Parathyroid adenoma (tissue), 2 donors: ENCODE data around the gene PLIN4.

Source experiments
- H2AFZ ChIP-seq: fragments of 300-600 bp; sonication (generic); one replicate; pipeline ENCODE4 v1.7.0; 2017; ENCODE audit warnings: antibody characterized with exemption, mild to moderate bottlenecking
- H3K27ac ChIP-seq: fragments of 300-600 bp; sonication (generic); one replicate; pipeline ENCODE4 v1.7.0; 2017
- H3K27me3 ChIP-seq: fragments of 300-600 bp; sonication (generic); one replicate; pipeline ENCODE4 v1.7.0; 2017; ENCODE audit warnings: low read length; ENCODE audit not compliant: control insufficient read depth, insufficient read depth
- H3K36me3 ChIP-seq: fragments of 300-600 bp; sonication (generic); one replicate; pipeline ENCODE4 v1.7.0; 2017; ENCODE audit warnings: low read length; ENCODE audit not compliant: control insufficient read depth, insufficient read depth
- H3K4me1 ChIP-seq: fragments of 300-600 bp; sonication (generic); one replicate; pipeline ENCODE4 v1.7.0; 2017; ENCODE audit warnings: control low read depth
- H3K4me2 ChIP-seq: fragments of 300-600 bp; sonication (generic); one replicate; pipeline ENCODE4 v1.7.0; 2017; ENCODE audit warnings: low read length
- H3K4me3 ChIP-seq: fragments of 300-600 bp; sonication (generic); one replicate; pipeline ENCODE4 v1.7.0; 2017; ENCODE audit warnings: low read depth, low read length
- H3K79me2 ChIP-seq: fragments of 300-600 bp; sonication (generic); one replicate; pipeline ENCODE4 v1.7.0; 2017; ENCODE audit warnings: control low read depth
- H3K9ac ChIP-seq: fragments of 300-600 bp; sonication (generic); one replicate; pipeline ENCODE4 v1.7.0; 2017; ENCODE audit warnings: mild to moderate bottlenecking
- H3K9me3 ChIP-seq: fragments of 300-600 bp; sonication (generic); one replicate; pipeline ENCODE4 v1.7.0; 2017; ENCODE audit warnings: low read length; ENCODE audit not compliant: control insufficient read depth
- TF ChIP-seq, protein P1 (sequence below): fragments of 300-600 bp; sonication (generic); IDR thresholded peaks from one replicate; pipeline ENCODE4 v1.7.0; 2017; ENCODE audit warnings: antibody characterized with exemption, mild to moderate bottlenecking
- donor health status: primary hyperparathyroidism.

PLIN4 gene

DNA sequence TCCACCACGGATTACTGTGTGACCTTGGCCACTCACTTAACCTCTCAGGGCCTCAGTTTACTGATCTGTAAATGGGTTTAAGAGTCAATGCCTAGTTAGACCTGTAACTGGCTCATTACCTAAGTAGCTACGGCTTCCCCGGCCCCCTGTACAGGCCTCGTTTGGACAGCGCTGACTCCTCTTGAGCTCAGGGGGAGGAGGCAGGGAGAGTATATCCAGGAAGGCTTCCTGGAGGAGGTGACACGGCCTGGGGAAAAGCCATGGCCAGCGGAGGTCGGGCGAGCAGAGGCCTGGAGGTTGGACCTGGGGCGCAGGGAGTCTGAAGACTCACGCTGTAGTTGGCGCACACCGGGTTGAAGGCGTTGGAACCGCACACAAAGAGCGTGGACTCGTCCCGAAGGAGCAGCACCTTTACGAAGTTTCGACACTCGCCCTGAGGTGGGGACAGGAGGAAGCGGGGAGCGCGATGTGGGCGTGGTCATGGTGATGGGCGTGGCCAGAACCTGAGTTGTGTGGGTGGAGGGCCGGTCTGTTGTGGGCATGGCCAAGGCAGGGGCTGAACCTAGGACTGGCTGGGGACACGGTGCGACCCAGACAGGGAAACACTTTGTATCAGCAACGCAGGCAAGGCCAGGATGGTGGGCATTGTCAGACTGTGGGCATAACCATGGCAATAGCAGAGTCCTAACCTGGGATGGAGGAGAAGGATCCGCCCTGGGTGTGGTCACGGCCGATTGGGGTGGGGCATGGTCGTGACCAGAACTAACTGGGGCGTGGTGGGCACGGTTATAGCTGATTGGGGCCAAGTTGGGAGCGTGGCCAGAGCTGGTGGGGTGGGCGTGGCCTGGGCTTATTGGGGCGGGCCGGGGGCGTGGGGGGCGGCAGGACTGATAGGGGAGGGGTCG, 37.6 kb upstream of the PLIN4 start:
- no peaks in the 10 kb centered on the region for H3K36me3 ChIP-seq
- H3K4me1 ChIP-seq, result no peaks in the 10 kb centered on the region
- no peak overlapping the region for H3K9ac ChIP-seq
- H3K27me3 ChIP-seq, result no peaks in the 10 kb centered on the region
- no peaks in the 10 kb centered on the region for H3K9me3 ChIP-seq
- no peak overlapping the region for H3K27ac ChIP-seq
- no peaks in the 10 kb centered on the region for H3K79me2 ChIP-seq
- H3K4me2 ChIP-seq, result no peak overlapping the region
- no peak overlapping the region for H3K4me3 ChIP-seq
- TF ChIP-seq, protein P1, sequence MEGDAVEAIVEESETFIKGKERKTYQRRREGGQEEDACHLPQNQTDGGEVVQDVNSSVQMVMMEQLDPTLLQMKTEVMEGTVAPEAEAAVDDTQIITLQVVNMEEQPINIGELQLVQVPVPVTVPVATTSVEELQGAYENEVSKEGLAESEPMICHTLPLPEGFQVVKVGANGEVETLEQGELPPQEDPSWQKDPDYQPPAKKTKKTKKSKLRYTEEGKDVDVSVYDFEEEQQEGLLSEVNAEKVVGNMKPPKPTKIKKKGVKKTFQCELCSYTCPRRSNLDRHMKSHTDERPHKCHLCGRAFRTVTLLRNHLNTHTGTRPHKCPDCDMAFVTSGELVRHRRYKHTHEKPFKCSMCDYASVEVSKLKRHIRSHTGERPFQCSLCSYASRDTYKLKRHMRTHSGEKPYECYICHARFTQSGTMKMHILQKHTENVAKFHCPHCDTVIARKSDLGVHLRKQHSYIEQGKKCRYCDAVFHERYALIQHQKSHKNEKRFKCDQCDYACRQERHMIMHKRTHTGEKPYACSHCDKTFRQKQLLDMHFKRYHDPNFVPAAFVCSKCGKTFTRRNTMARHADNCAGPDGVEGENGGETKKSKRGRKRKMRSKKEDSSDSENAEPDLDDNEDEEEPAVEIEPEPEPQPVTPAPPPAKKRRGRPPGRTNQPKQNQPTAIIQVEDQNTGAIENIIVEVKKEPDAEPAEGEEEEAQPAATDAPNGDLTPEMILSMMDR, result no peak
- no peak overlapping the region for H2AFZ ChIP-seq

DNA sequence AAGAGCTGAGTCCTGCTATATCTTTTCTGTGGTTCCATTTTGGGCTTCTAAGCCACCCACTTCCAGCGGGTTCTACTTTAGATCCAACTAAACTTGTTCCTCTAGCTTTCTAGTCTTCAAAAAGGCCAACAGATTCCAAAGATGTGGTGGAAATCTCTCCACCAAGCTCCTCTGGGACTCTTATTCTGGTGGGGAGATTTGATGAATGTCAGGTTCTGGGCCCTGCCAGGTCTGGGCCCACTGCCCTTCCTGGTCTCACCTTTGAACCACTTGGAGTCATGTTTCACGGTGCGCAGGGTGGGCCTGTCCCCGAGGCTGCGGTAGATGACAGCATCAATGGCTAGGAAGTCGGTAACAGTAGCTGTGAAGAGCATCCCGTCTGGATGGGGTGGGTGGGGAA, 36.4 kb upstream of the PLIN4 start:
- no peaks in the 10 kb centered on the region for H3K4me1 ChIP-seq
- TF ChIP-seq, protein P1, result no peak
- no peaks in the 10 kb centered on the region for H3K79me2 ChIP-seq
- no peak overlapping the region for H3K4me2 ChIP-seq
- no peaks in the 10 kb centered on the region for H3K27me3 ChIP-seq
- no peak overlapping the region for H3K4me3 ChIP-seq
- no peak overlapping the region for H3K9ac ChIP-seq
- no peak overlapping the region for H2AFZ ChIP-seq
- no peaks in the 10 kb centered on the region for H3K9me3 ChIP-seq
- no peak overlapping the region for H3K27ac ChIP-seq
- no peaks in the 10 kb centered on the region for H3K36me3 ChIP-seq

DNA sequence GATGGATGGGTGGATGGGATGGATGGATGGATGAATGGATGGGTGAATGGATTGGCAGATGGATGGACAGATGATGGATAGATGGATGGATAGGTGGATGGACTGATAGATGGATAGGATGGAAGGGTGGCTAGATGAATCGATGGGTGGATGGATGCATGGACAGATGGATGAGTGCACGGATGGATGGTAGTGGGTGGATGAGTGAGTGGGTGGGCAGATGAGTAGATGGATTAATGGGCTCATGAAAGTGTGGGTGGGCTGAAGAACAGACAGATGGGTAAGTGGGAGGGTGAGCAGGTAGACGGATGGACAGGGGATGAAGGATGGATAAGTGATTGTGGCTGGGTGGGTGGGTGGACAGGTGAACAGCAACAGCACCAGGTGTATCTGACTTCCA, 35.5 kb upstream of the PLIN4 start:
- no peak overlapping the region for H3K4me2 ChIP-seq
- H3K4me1 ChIP-seq, result no peaks in the 10 kb centered on the region
- H2AFZ ChIP-seq, result no peak overlapping the region
- H3K27me3 ChIP-seq, result no peaks in the 10 kb centered on the region
- H3K4me3 ChIP-seq, result no peak overlapping the region
- TF ChIP-seq, protein P1, result no peak
- H3K27ac ChIP-seq, result no peak overlapping the region
- no peaks in the 10 kb centered on the region for H3K36me3 ChIP-seq
- no peaks in the 10 kb centered on the region for H3K79me2 ChIP-seq
- no peaks in the 10 kb centered on the region for H3K9me3 ChIP-seq
- no peak overlapping the region for H3K9ac ChIP-seq

DNA sequence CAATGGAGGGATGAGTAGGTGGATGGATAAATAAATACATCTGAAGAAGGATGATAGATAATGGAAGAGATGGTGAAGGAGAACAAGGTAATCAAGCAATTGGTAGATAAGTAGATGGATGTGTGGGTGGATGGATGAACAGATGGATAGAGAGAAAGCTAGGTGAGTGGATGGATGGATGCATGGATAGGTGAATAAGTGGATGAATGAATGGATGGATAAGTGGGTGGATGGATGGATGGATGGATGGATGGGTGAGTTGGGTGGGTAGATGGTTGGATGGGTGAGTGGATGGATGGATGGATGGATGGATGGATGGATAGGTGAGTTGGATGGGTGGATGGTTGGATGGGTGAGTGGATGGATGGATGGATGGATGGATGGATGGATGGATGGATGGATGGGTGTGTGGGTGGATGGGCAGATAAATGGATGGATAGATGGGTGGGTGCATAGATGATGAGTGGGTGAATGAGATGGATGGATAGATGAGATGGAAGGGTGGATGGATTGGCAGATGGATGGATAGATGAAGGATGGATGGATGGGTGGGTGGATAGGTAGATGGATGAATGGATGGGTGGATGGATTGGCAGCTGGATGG, 34.9 kb upstream of the PLIN4 start:
- no peaks in the 10 kb centered on the region for H3K27me3 ChIP-seq
- H3K9ac ChIP-seq, result no peak overlapping the region
- no peaks in the 10 kb centered on the region for H3K9me3 ChIP-seq

More for the DNA sequence above, 34.9 kb upstream of the PLIN4 start:
- H3K4me2 ChIP-seq, result no peak overlapping the region
- TF ChIP-seq, protein P1, result no peak
- H3K79me2 ChIP-seq, result no peaks in the 10 kb centered on the region
- no peaks in the 10 kb centered on the region for H3K36me3 ChIP-seq
- no peak overlapping the region for H3K27ac ChIP-seq
- no peaks in the 10 kb centered on the region for H3K4me1 ChIP-seq
- H3K4me3 ChIP-seq, result no peak overlapping the region
- no peak overlapping the region for H2AFZ ChIP-seq
